AG10803 (cell line): ENCODE results near the gene DHCR7.

Source experiments
- DNase-seq: peaks from one replicate; pipeline ENCODE4 v3.0.0; 2010; ENCODE audit warnings: low read depth
- H3K4me3 ChIP-seq: 2 replicates; pipeline ENCODE4 v1.5.1; 2011; ENCODE audit warnings: mild to moderate bottlenecking, low read length, control low read depth
- TF ChIP-seq, protein P1 (sequence below): conservative IDR thresholded peaks from 2 replicates; pipeline ENCODE4 v1.5.1; 2011; ENCODE audit warnings: mild to moderate bottlenecking, low read length, control low read depth, inconsistent platforms

Gene DHCR7

DNA sequence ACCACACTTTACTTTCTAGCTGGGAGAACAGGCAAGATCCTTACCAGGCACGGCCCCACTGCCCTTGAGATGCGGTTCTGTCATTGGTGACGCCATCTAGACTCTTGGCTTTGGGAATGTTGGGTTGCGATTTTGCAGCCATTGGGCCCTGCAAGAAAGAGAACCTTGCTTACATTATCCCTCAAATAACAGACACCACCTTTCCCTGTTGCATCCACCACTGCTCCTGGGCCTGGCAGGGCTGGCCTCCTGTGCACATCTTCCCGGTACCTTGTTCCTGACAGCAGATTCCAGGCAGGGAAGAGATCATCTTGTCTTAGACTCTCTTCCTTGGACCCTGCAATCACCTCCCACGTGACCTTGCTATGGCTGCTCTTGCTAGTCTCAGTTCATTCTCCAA lies 3.4 kb downstream of the DHCR7 start:
- TF ChIP-seq, protein P1, sequence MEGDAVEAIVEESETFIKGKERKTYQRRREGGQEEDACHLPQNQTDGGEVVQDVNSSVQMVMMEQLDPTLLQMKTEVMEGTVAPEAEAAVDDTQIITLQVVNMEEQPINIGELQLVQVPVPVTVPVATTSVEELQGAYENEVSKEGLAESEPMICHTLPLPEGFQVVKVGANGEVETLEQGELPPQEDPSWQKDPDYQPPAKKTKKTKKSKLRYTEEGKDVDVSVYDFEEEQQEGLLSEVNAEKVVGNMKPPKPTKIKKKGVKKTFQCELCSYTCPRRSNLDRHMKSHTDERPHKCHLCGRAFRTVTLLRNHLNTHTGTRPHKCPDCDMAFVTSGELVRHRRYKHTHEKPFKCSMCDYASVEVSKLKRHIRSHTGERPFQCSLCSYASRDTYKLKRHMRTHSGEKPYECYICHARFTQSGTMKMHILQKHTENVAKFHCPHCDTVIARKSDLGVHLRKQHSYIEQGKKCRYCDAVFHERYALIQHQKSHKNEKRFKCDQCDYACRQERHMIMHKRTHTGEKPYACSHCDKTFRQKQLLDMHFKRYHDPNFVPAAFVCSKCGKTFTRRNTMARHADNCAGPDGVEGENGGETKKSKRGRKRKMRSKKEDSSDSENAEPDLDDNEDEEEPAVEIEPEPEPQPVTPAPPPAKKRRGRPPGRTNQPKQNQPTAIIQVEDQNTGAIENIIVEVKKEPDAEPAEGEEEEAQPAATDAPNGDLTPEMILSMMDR = no peak
- no peak overlapping the region for H3K4me3 ChIP-seq
- no peak for DNase-seq

DNA sequence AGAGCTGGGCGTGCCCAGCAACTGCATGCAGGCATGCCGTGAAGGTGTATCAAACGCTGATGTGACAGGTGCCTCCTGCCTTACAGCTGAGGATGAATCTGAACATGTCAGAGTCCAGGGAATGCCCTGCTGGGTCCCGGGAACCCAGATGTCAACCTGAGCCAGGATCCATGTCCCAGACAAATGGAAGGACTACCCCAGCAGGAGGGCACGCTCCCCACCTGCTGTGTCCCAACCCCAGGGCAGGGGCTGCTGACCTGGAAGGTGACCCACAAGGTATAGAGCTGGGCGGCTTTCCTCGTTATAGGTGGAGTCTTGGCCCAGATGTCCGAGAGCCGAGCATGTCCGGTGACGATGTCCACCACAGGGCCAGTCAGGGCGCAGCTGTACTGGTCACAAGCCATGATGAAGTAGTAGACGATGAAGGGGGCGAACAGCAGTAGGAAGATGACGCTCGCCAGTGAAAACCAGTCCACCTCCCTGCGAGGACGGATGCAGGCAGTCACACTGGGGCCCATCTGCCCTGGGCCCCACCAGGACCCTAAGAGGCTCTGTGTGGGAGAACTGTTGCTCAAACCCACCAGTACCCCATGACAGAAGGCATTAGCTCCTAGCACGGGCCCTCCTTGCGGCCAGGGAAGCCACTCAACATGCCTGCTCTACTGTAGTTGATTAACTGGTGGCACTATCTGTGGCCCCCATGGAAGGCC lies 4.3 kb downstream of the DHCR7 start:
- TF ChIP-seq, protein P1 = no peak
- no peak for DNase-seq
- no peak overlapping the region for H3K4me3 ChIP-seq

DNA sequence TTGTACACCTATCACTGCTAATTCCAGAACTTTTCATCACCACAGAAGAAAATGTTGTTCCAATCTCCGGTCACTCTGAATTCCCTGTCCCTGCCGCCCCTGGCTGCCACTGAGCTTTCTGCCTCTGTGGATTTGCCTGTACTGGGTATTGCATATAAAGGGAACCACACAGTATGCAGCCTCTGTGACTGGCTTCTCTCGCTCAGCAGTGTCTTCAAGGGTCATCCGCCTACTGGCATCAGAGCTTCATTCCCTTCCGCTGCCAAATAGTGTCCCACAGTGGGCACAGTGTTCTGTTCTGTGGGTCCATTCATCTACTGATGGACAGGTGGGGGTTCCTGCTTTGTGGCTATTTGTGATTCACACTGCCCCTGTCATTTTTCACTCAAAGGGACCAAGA lies 5.3 kb downstream of the DHCR7 start:
- no peak overlapping the region for H3K4me3 ChIP-seq
- no peak for DNase-seq
- TF ChIP-seq, protein P1 = no peak

DNA sequence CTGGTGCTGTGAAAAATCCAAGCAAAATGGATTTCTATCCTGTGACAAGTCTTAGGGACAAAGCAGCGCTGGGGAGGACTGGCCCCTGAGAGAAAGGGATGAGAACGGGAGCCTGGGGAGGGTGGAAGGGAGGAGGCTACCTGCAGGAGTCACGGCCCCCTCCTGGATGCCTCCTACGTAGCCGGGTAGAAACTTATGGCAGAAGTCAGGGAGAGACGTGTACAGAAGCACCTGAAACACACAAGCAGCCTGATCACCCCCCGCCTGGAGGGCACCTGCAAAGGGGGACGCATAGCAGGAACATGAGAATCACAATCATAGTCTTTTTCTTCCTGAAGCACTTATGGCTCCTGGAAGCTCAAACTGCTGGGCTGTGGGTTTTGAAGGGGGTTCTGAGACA lies 6.1 kb downstream of the DHCR7 start:
- no peak overlapping the region for H3K4me3 ChIP-seq
- TF ChIP-seq, protein P1 = no peak
- DNase-seq = no peak

DNA sequence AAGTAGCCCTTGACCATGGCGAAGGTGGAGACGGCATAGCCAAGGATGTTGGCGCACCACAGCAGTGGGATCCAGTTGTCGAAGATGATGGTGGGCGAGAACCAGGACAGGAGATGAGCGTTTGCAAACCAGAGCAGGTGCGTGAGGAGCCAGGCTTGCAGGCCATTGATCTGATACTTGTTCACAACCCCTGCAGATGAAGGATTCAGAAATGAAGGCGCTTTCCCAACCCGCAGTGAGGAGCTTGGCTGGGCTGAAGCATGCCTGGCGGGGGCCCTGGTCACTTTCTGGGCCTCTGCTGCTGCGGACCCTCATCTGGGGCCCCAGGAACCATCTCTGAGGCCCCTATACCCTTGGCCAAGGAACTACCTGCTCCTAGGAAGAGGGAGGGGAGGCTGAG lies 6.9 kb downstream of the DHCR7 start:
- DNase-seq = no peak
- H3K4me3 ChIP-seq = no peak overlapping the region
- TF ChIP-seq, protein P1 = no peak

DNA sequence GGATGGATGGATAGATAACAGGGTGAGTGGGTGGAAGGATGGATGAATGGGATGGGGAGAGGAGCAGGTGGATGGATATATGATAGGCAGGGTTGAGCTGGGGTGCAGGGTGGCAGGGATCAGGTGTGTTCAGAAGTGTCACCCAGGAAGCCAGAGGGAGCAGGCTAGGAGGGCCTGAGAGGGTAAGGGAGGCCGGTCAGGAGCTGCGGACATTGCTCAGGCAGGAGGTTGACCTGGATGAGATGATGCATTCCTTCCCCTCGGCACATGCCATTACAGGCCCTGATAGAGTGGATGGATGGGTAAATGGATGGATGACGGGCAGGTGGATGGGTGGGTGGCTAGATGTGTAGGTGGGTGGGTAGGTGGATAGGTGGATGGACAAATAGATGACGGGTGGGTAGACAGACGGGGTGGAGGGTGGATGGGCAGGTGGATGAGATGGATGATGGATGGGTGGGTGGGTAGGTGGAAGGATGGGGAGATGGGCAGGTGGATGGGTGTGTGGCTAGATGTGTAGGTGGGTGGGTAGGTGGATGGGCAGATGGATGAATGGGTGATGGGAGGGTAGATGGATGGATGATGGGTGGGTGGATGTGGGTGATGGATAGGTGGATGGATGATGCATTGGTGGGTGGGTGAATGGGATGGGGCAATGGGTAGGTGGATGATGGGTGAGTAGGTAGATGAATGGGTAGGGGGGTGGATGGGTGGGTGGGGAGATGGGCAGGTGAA lies 8.0 kb downstream of the DHCR7 start:
- TF ChIP-seq, protein P1 = no peak
- no peak for DNase-seq

DNA sequence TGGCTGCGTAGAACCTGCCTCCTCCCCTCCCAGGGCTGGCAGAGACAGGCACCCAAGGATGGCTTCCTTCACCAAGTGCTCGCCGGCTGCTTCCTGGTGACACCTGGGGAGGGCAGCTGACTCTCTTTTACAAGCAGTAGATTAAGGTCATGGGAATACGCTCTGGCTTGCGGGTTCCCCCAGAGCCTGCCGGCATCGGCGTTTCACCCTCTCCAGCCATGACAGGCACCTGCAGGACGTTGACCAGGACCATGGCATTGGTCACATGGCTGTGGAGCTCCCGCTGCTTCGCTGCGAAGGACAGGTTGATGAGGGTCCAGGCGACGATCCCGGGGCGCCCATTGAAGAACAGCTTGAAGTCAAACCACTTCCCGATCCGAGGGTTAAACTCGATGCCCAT lies 9.5 kb downstream of the DHCR7 start:
- no peak overlapping the region for H3K4me3 ChIP-seq
- TF ChIP-seq, protein P1 = no peak
- DNase-seq = no peak

More for the DNA sequence above, 8.0 kb downstream of the DHCR7 start:
- no peak overlapping the region for H3K4me3 ChIP-seq
